Activated naive CD4-positive, alpha-beta T cell treated with anti-CD3 and anti-CD28 coated beads, Interleukin-2, amount 50 U/mL, for 24 hours (primary cell): ENCODE data around the gene VWA3B.
A peak's percentile ranks its signal among the peaks of the same experiment; 100 is the strongest.
"Not testable (repeated sequence)": the region's sequence is repeated elsewhere in the genome, so short reads cannot be mapped to it uniquely, and the experiment has no call there.

Source experiments
- H3K27ac Mint-ChIP-seq: one replicate; pipeline ENCODE4 v1.8.0; 2021; ENCODE audit warnings: mild to moderate bottlenecking, mixed read lengths
- H3K27me3 Mint-ChIP-seq: one replicate; pipeline ENCODE4 v1.8.0; 2021; ENCODE audit warnings: mixed read lengths
- H3K36me3 Mint-ChIP-seq: one replicate; pipeline ENCODE4 v1.8.0; 2021; ENCODE audit warnings: mixed read lengths
- H3K4me1 Mint-ChIP-seq: one replicate; pipeline ENCODE4 v1.8.0; 2021; ENCODE audit warnings: mixed read lengths
- H3K4me3 Mint-ChIP-seq: one replicate; pipeline ENCODE4 v1.8.0; 2021; ENCODE audit warnings: mild to moderate bottlenecking, mixed read lengths
- H3K9me3 Mint-ChIP-seq: one replicate; pipeline ENCODE4 v1.8.0; 2021; ENCODE audit warnings: mixed read lengths

VWA3B gene

GRCh38 chr2:98086491-98087446 is at the start of gene VWA3B:
Gene VWA3B, plus strand, starts transcription at chr2:98087167. Its CDS starts 5,926 bp downstream, at chr2:98093093.
- Mint-ChIP-seq H3K4me1 (peaks cover 23% of the 10 kb centered on the region), H3K36me3 (no peaks in the 10 kb centered on the region), H3K9me3 (no peaks in the 10 kb centered on the region), H3K4me3 (peak within 1 kb of the TSS; percentile 69), H3K27ac (peak within 1 kb of the TSS; percentile 10), H3K27me3 (peaks cover 38% of the 10 kb centered on the region)

- Mint-ChIP-seq H3K9me3 (no peaks in the 10 kb centered on the region), H3K27ac (no peak overlapping the region), H3K36me3 (no peaks in the 10 kb centered on the region), H3K27me3 (no peaks in the 10 kb centered on the region), H3K4me1 (no peaks in the 10 kb centered on the region), H3K4me3 (no peak overlapping the region)
Measured at GRCh38 chr2:98037206-98037605, 49.8 kb upstream of the VWA3B start.

- Mint-ChIP-seq H3K4me1 (no peaks in the 10 kb centered on the region), H3K36me3 (peaks cover 1% of the 10 kb centered on the region), H3K4me3 (no peak overlapping the region), H3K27me3 (peaks cover 2% of the 10 kb centered on the region), H3K27ac (no peak overlapping the region), H3K9me3 (peaks cover 4% of the 10 kb centered on the region)
Measured at GRCh38 chr2:98037666-98038336, 49.2 kb upstream of the VWA3B start.

- Mint-ChIP-seq H3K4me3 (no peak overlapping the region), H3K27ac (no peak overlapping the region), H3K9me3 (peaks cover 15% of the 10 kb centered on the region), H3K27me3 (peaks cover 2% of the 10 kb centered on the region), H3K36me3 (peaks cover 3% of the 10 kb centered on the region), H3K4me1 (no peaks in the 10 kb centered on the region)
Measured at GRCh38 chr2:98039085-98039756, 47.7 kb upstream of the VWA3B start.

- peaks cover 2% of the 10 kb centered on the region for H3K27me3 Mint-ChIP-seq
- H3K9me3 Mint-ChIP-seq: peaks cover 25% of the 10 kb centered on the region
- H3K4me1 Mint-ChIP-seq: no peaks in the 10 kb centered on the region
- H3K27ac Mint-ChIP-seq: no peak overlapping the region
- no peak overlapping the region for H3K4me3 Mint-ChIP-seq
- peaks cover 11% of the 10 kb centered on the region for H3K36me3 Mint-ChIP-seq
Measured at GRCh38 chr2:98040331-98040939, 46.5 kb upstream of the VWA3B start.

- Mint-ChIP-seq H3K27me3 (peaks cover 2% of the 10 kb centered on the region), H3K4me1 (no peaks in the 10 kb centered on the region), H3K4me3 (no peak overlapping the region), H3K27ac (no peak overlapping the region), H3K36me3 (peaks cover 11% of the 10 kb centered on the region), H3K9me3 (peaks cover 30% of the 10 kb centered on the region)
Measured at GRCh38 chr2:98043101-98043500, 43.9 kb upstream of the VWA3B start.

GRCh38 chr2:98044730-98045129 is 42.2 kb upstream of the VWA3B start:
- peaks cover 30% of the 10 kb centered on the region for H3K9me3 Mint-ChIP-seq
- H3K36me3 Mint-ChIP-seq: peaks cover 13% of the 10 kb centered on the region
- not testable (repeated sequence) for H3K4me1 Mint-ChIP-seq, H3K4me3 Mint-ChIP-seq, H3K27ac Mint-ChIP-seq, H3K27me3 Mint-ChIP-seq

GRCh38 chr2:98050070-98050469 is 36.9 kb upstream of the VWA3B start:
- H3K27me3 Mint-ChIP-seq: no peaks in the 10 kb centered on the region
- H3K9me3 Mint-ChIP-seq: peaks cover 9% of the 10 kb centered on the region
- H3K4me3 Mint-ChIP-seq: no peak overlapping the region

GRCh38 chr2:98058191-98058975 is 28.6 kb upstream of the VWA3B start:
- no peak overlapping the region for H3K27ac Mint-ChIP-seq
- H3K4me3 Mint-ChIP-seq: no peak overlapping the region

More at GRCh38 chr2:98050070-98050469, 36.9 kb upstream of the VWA3B start:
- no peaks in the 10 kb centered on the region for H3K4me1 Mint-ChIP-seq
- H3K27ac Mint-ChIP-seq: no peak overlapping the region
- peaks cover 3% of the 10 kb centered on the region for H3K36me3 Mint-ChIP-seq

GRCh38 chr2:98060277-98060676 is 26.7 kb upstream of the VWA3B start:
- peaks cover 8% of the 10 kb centered on the region for H3K27me3 Mint-ChIP-seq
- H3K9me3 Mint-ChIP-seq: no peaks in the 10 kb centered on the region
- peaks cover under 1% of the 10 kb centered on the region for H3K36me3 Mint-ChIP-seq
- no peak overlapping the region for H3K4me3 Mint-ChIP-seq
- H3K4me1 Mint-ChIP-seq: no peaks in the 10 kb centered on the region
- H3K27ac Mint-ChIP-seq: no peak overlapping the region

More at GRCh38 chr2:98058191-98058975, 28.6 kb upstream of the VWA3B start:
- no peaks in the 10 kb centered on the region for H3K4me1 Mint-ChIP-seq
- H3K27me3 Mint-ChIP-seq: peaks cover 3% of the 10 kb centered on the region
- H3K9me3 Mint-ChIP-seq: no peaks in the 10 kb centered on the region
- H3K36me3 Mint-ChIP-seq: no peaks in the 10 kb centered on the region

GRCh38 chr2:98063291-98063854 is 23.6 kb upstream of the VWA3B start:
- Mint-ChIP-seq H3K27ac (no peak overlapping the region), H3K27me3 (peaks cover 9% of the 10 kb centered on the region), H3K4me3 (no peak overlapping the region), H3K9me3 (no peaks in the 10 kb centered on the region), H3K36me3 (peaks cover 1% of the 10 kb centered on the region), H3K4me1 (no peaks in the 10 kb centered on the region)

- Mint-ChIP-seq H3K9me3 (no peaks in the 10 kb centered on the region), H3K4me3 (no peak overlapping the region), H3K27ac (no peak overlapping the region), H3K4me1 (no peaks in the 10 kb centered on the region), H3K27me3 (peaks cover 9% of the 10 kb centered on the region), H3K36me3 (peaks cover 1% of the 10 kb centered on the region)
Measured at GRCh38 chr2:98065808-98066207, 21.2 kb upstream of the VWA3B start.

GRCh38 chr2:98067160-98067559 is 19.8 kb upstream of the VWA3B start:
- Mint-ChIP-seq H3K9me3 (no peaks in the 10 kb centered on the region), H3K27me3 (peaks cover 7% of the 10 kb centered on the region), H3K4me1 (no peaks in the 10 kb centered on the region), H3K4me3 (no peak overlapping the region), H3K36me3 (peaks cover 1% of the 10 kb centered on the region), H3K27ac (no peak overlapping the region)

GRCh38 chr2:98070081-98070480 is 16.9 kb upstream of the VWA3B start:
- peaks cover 5% of the 10 kb centered on the region for H3K27me3 Mint-ChIP-seq
- H3K27ac Mint-ChIP-seq: no peak overlapping the region
- H3K4me1 Mint-ChIP-seq: no peaks in the 10 kb centered on the region
- no peak overlapping the region for H3K4me3 Mint-ChIP-seq
- H3K36me3 Mint-ChIP-seq: peaks cover 1% of the 10 kb centered on the region
- no peaks in the 10 kb centered on the region for H3K9me3 Mint-ChIP-seq
